ENCODE data around the gene CHD6.

DNA sequence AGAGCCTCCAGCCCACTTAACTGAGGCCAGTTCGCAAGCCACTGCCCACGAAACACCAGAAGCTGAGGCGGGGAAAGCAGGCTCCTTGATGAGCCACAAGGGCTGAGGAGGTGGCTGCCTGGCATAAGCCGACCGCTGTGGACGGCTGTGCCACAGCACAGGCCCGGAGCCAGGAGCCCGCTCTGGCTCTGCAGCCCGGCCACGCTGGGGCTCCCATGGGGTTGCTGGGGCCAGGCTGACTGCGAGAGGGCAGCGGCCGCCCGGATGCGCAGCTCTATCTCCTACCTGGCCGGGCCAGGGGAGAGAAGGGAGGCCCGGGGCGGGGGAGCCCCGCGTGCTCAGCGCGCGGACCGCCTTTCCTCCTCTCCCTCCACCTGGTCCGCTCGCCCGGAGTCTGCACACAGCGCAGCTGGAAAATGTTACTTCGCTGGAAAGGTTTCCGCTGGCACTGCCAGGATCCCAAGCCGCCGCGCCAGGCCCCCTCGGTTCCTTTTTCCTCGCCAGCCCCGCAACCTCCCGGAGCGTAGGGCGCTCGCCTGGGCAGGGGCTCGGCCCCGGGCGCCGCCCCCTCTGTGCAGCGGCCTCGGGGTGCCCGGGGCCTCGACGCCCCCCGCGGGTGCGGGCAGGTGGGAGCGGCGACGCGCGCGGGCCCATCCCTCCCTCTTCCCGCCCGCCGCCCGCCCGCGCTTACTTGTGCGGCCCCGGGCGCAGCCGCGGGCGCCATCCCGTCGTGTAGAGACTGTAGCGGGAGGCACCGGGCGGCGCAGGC is 252.2 kb downstream of the CHD6 start:
- TF ChIP-seq, protein P1, sequence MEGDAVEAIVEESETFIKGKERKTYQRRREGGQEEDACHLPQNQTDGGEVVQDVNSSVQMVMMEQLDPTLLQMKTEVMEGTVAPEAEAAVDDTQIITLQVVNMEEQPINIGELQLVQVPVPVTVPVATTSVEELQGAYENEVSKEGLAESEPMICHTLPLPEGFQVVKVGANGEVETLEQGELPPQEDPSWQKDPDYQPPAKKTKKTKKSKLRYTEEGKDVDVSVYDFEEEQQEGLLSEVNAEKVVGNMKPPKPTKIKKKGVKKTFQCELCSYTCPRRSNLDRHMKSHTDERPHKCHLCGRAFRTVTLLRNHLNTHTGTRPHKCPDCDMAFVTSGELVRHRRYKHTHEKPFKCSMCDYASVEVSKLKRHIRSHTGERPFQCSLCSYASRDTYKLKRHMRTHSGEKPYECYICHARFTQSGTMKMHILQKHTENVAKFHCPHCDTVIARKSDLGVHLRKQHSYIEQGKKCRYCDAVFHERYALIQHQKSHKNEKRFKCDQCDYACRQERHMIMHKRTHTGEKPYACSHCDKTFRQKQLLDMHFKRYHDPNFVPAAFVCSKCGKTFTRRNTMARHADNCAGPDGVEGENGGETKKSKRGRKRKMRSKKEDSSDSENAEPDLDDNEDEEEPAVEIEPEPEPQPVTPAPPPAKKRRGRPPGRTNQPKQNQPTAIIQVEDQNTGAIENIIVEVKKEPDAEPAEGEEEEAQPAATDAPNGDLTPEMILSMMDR (IDR thresholded peaks at IDR 0.05; ENCODE audit: low read length) = no peak
- no peak for TF ChIP-seq EZH2 (IDR thresholded peaks at IDR 0.05; ENCODE audit: borderline replicate concordance, low read length)

Data from OCI-LY1 (cell line).